H1 (cell line): ENCODE measurements around the gene FAM193B. TPM values are rescaled to one million over a fixed set of nuclear protein-coding genes. Genes with fewer than 3 reads are reported as not detected.

Experiments used
- CTCF ChIA-PET: fragments of 300-600 bp; sonication (Branson Sonifier 250); formaldehyde crosslinking; loops from one replicate; lab custom pipeline; 2021; ENCODE audit not compliant: partially characterized antibody; lab: Charles Lee
- POLR2A ChIA-PET: fragments of 300-600 bp; sonication (Branson Sonifier 250); formaldehyde crosslinking; loops from one replicate; lab custom pipeline; 2021; ENCODE audit warnings: inconsistent platforms; ENCODE audit not compliant: partially characterized antibody; lab: Charles Lee
- DNase-seq, 2 experiments: peaks; one replicate each; pipeline versions ENCODE4 v3.0.0 to v3.0.0-alpha.2; 2010 to 2022; ENCODE audit warnings: low spot score in 2 of 2, low read depth in 1 of 2, mixed read lengths in 1 of 2
- FAIRE-seq: peaks from 2 replicates; lab custom pipeline; 2011; peaks lifted over from hg19 to GRCh38; lab: Jason Lieb, UNC
- H2AFZ ChIP-seq: 2 replicates; pipeline ENCODE4 v1.8.1; 2012; ENCODE audit warnings: low read length, inconsistent platforms
- H2AK5ac ChIP-seq: 2 replicates; pipeline ENCODE4 v1.6.1; 2013; ENCODE audit warnings: low read depth, low read length
- H2BK120ac ChIP-seq: replicated peaks from 2 replicates; pipeline ENCODE3; 2013; ENCODE audit warnings: low read depth, low read length, inconsistent platforms
- H2BK12ac ChIP-seq: 2 replicates; pipeline ENCODE4 v1.6.1; 2013; ENCODE audit warnings: low read depth, low read length
- H2BK15ac ChIP-seq: 2 replicates; pipeline ENCODE4 v1.6.1; 2013; ENCODE audit warnings: low read length
- H2BK20ac ChIP-seq: 2 replicates; pipeline ENCODE4 v1.6.1; 2013; ENCODE audit warnings: low read length
- H2BK5ac ChIP-seq: 2 replicates; pipeline ENCODE4 v1.6.1; 2013; ENCODE audit warnings: low read depth, low read length
- H3K14ac ChIP-seq: 2 replicates; pipeline ENCODE4 v1.6.1; 2013; ENCODE audit warnings: inconsistent platforms; ENCODE audit not compliant: insufficient read length
- H3K18ac ChIP-seq: 2 replicates; pipeline ENCODE4 v1.6.1; 2013; ENCODE audit warnings: low read length; ENCODE audit errors: extremely low read depth
- H3K23ac ChIP-seq: 2 replicates; pipeline ENCODE4 v1.6.1; 2013; ENCODE audit warnings: inconsistent platforms; ENCODE audit not compliant: insufficient read length
- H3K23me2 ChIP-seq: 2 replicates; pipeline ENCODE4 v1.6.1; 2013; ENCODE audit warnings: low read depth, low read length
- H3K27ac ChIP-seq: 2 replicates; pipeline ENCODE4 v1.6.1; 2011; ENCODE audit warnings: low read depth, low read length, inconsistent platforms
- H3K27me3 ChIP-seq, 4 experiments: replicated peaks in 1 of 4; 1 replicate in 1 of 4; 2 replicates in 3 of 4; pipeline versions ENCODE4 v1.6.1 to v1.8.1; 2011 to 2013; ENCODE audit warnings: low read length in 3 of 4, mild to moderate bottlenecking in 3 of 4, inconsistent platforms in 2 of 4, mixed read lengths in 2 of 4, moderate library complexity in 1 of 4; ENCODE audit not compliant: control insufficient read depth in 3 of 4, insufficient read depth in 3 of 4; ENCODE audit errors: extremely low read depth in 1 of 4
- H3K36me3 ChIP-seq, 4 experiments: 2 replicates each; pipeline versions ENCODE4 v1.6.1 to v1.8.1; 2011 to 2013; ENCODE audit warnings: mild to moderate bottlenecking in 4 of 4, low read length in 3 of 4, moderate library complexity in 2 of 4, control low read depth in 1 of 4, inconsistent platforms in 1 of 4; ENCODE audit not compliant: insufficient read depth in 4 of 4, control insufficient read depth in 2 of 4
- H3K4ac ChIP-seq: replicated peaks from 2 replicates; pipeline ENCODE3; 2013; ENCODE audit warnings: low read length, low read depth, mixed read lengths, inconsistent platforms; ENCODE audit not compliant: insufficient read length
- H3K4me1 ChIP-seq, 4 experiments: replicated peaks in 1 of 4; 1 replicate in 1 of 4; 2 replicates in 3 of 4; pipeline versions ENCODE4 v1.6.1 to v1.8.1; 2011 to 2013; ENCODE audit warnings: low read length in 3 of 4, inconsistent platforms in 2 of 4, mixed read lengths in 1 of 4; ENCODE audit not compliant: insufficient read depth in 4 of 4, control insufficient read depth in 3 of 4
- H3K4me2 ChIP-seq, 2 experiments: 2 replicates each; pipeline versions ENCODE4 v1.6.1 to v1.8.1; 2011 to 2013; ENCODE audit warnings: low read depth in 2 of 2, low read length in 2 of 2, control low read depth in 1 of 2, inconsistent platforms in 1 of 2, mild to moderate bottlenecking in 1 of 2; ENCODE audit not compliant: insufficient read depth in 1 of 2
- H3K4me3 ChIP-seq, 4 experiments: fragments of 200-600, 300-600 bp in 1 of 4; sonication (generic), shearing (Covaris generic), sonication (Bioruptor Twin) in 1 of 4; 2 replicates each; pipeline versions ENCODE4 v1.5.1 to v1.8.1; 2011 to 2016; ENCODE audit warnings: low read length in 4 of 4, low read depth in 3 of 4, control low read depth in 2 of 4, inconsistent platforms in 2 of 4, mild to moderate bottlenecking in 2 of 4, mixed read lengths in 1 of 4, moderate library complexity in 1 of 4; ENCODE audit not compliant: insufficient read depth in 2 of 4; ENCODE audit errors: extremely low read depth in 1 of 4
- H3K56ac ChIP-seq: replicated peaks from 2 replicates; pipeline ENCODE3; 2013; ENCODE audit warnings: low read depth, mild to moderate bottlenecking, mixed read lengths, low read length, inconsistent platforms; ENCODE audit not compliant: insufficient read length
- H3K79me1 ChIP-seq: 2 replicates; pipeline ENCODE4 v1.6.1; 2013; ENCODE audit warnings: low read depth, low read length, control low read depth
- H3K79me2 ChIP-seq, 2 experiments: 2 replicates each; pipeline versions ENCODE4 v1.6.1 to v1.8.1; 2012 to 2013; ENCODE audit warnings: low read length in 2 of 2, mild to moderate bottlenecking in 2 of 2, inconsistent platforms in 1 of 2; ENCODE audit not compliant: insufficient read depth in 2 of 2, control insufficient read depth in 1 of 2
- H3K9ac ChIP-seq, 4 experiments: replicated peaks in 1 of 4; 1 replicate in 1 of 4; 2 replicates in 3 of 4; pipeline versions ENCODE4 v1.6.1 to v1.8.1; 2011 to 2013; ENCODE audit warnings: low read depth in 3 of 4, low read length in 3 of 4, control low read depth in 2 of 4, mild to moderate bottlenecking in 2 of 4, moderate library complexity in 2 of 4, inconsistent platforms in 1 of 4; ENCODE audit errors: extremely low read depth in 1 of 4
- H3K9me3 ChIP-seq, 2 experiments: 2 replicates each; pipeline versions ENCODE4 v1.6.1 to v1.8.1; 2012 to 2013; ENCODE audit warnings: mild to moderate bottlenecking in 2 of 2, moderate library complexity in 2 of 2, control low read depth in 1 of 2, inconsistent platforms in 1 of 2, low read depth in 1 of 2, low read length in 1 of 2, mixed read lengths in 1 of 2; ENCODE audit not compliant: insufficient read depth in 2 of 2
- H4K20me1 ChIP-seq, 2 experiments: replicated peaks in 1 of 2; 2 replicates each; pipeline versions ENCODE3 to v1.8.1; 2011 to 2013; ENCODE audit warnings: inconsistent platforms in 2 of 2, low read length in 2 of 2, mild to moderate bottlenecking in 1 of 2; ENCODE audit not compliant: insufficient read depth in 2 of 2, control insufficient read depth in 1 of 2
- H4K5ac ChIP-seq: 2 replicates; pipeline ENCODE4 v1.6.1; 2013; ENCODE audit warnings: low read length, low read depth, mixed read lengths, inconsistent platforms; ENCODE audit not compliant: insufficient read length
- H4K8ac ChIP-seq: 2 replicates; pipeline ENCODE4 v1.8.0; 2013; ENCODE audit warnings: mild to moderate bottlenecking, moderate library complexity, low read length, inconsistent platforms; ENCODE audit not compliant: insufficient read depth; ENCODE audit errors: extremely low read depth
- H4K91ac ChIP-seq: replicated peaks from 2 replicates; pipeline ENCODE3; 2013; ENCODE audit warnings: low read length, mixed read lengths, inconsistent platforms; ENCODE audit not compliant: insufficient read length
- WGBS, 2 experiments: shearing (Covaris generic) in 1 of 2; methylation state at CpG; one replicate each; pipeline versions ENCODE4 v1.1.6 to v1.1.7; 2013 to 2015; ENCODE audit warnings: low lambda C conversion rate in 2 of 2, mixed read lengths in 2 of 2, inconsistent platforms in 1 of 2, low coverage in 1 of 2, missing lambda C conversion rate in 1 of 2; ENCODE audit not compliant: insufficient replicate concordance in 2 of 2, insufficient coverage in 1 of 2, insufficient read length in 1 of 2; ENCODE audit errors: extremely low coverage in 1 of 2, missing lambda C conversion rate in 1 of 2; 5-methylcytosine and 5-hydroxymethylcytosine counted together
- polyA plus RNA-seq, 7 experiments: library from polyadenylated mRNA; depleted of rRNA in 3 of 7; stranded (reverse) in 5 of 7; unstranded in 2 of 7; fragments of >200 nt in 5 of 7; fragments of 200-250 nt in 2 of 7; gene quantifications; 1 replicate in 5 of 7; 2 replicates in 1 of 7; 4 replicates in 1 of 7; pipeline versions ENCODE4 v1.2.1 to v1.2.3, GENCODE V29; 2011 to 2013; ENCODE audit warnings: missing spikeins in 2 of 7, mixed read lengths in 2 of 7
- total RNA-seq: library from RNA; stranded (reverse); fragmentation: NEBNext Ultra II Directional; extraction: Animal tissue kit (Norgen Biotek cat#: 25700); gene quantifications from 2 replicates; pipeline ENCODE4 v1.2.1, GENCODE V29; 2021
- TF ChIP-seq, protein P1 (sequence below), 3 experiments: IDR thresholded peaks; 1 replicate in 2 of 3; 2 replicates in 1 of 3; pipeline versions ENCODE4 v1.5.1 to v1.6.1; 2011; ENCODE audit warnings: low read length in 3 of 3, mild to moderate bottlenecking in 3 of 3, inconsistent platforms in 2 of 3, low read depth in 1 of 3, moderate library complexity in 1 of 3; ENCODE audit not compliant: insufficient read depth in 1 of 3; ENCODE audit errors: control extremely low read depth in 1 of 3

The FAM193B gene
- total and polyA plus RNA-seq, 2 of the 8 experiments (the other 6 are each of a cell fraction or from before 2014, with no cell fraction given) = 49.9 to 69.8 TPM

DNA sequence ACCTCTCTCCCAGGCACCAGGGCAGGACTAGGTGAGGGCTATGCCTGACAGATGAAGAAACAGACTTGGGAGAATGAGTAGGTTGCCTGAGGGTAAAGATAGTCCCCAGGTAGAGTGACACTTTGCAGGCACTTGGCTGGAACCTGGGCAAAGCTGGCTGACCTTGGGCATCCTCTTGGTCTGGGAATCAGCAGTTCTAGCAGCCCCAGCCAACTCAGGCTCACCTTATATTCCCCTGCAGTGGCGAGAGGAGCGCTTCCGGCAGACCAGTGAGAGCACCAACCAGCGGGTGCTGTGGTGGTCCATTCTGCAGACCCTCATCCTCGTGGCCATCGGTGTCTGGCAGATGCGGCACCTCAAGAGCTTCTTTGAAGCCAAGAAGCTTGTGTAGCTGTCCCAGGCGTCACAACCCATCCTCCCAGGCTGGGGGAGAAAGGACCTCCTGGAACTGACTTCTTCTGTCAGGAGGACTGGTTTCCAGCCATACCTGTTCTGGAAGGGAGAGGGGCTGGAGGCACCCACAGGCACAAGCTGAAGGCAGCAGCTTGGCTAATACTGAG, 40.7 kb upstream of the FAM193B start:
- H3K4ac ChIP-seq = no peak overlapping the region
- H2AFZ ChIP-seq = no peak overlapping the region
- H2BK15ac ChIP-seq = no peak overlapping the region
- no peaks in the 10 kb centered on the region for H3K9me3 ChIP-seq
- no peak overlapping the region for H3K27ac ChIP-seq
- H2BK12ac ChIP-seq = no peak overlapping the region
- peaks cover 4% of the 10 kb centered on the region; the same call in 1 of the 2 replicates for H3K23me2 ChIP-seq
- H3K23ac ChIP-seq = no peak overlapping the region
- H3K79me2 ChIP-seq = peaks cover 0 to 4% of the 10 kb centered on the region in 2 experiments; a peak in 1 of 4 replicates
- ChIA-PET CTCF (interaction anchor here (1.2 to 3.2 kb wide), 2 partner anchors 13 to 225 kb away, joined by 4 to 14 read pairs; no protein-coding TSS in a partner anchor), POLR2A (interaction anchor here (1.4 to 1.7 kb wide), 2 partner anchors 36 to 99 kb away, joined by 3 to 5 read pairs; no protein-coding TSS in a partner anchor)
- no peak overlapping the region for H4K5ac ChIP-seq
- H2BK5ac ChIP-seq = no peak overlapping the region
- H2BK120ac ChIP-seq = no peak overlapping the region
- 95% methylated on average over 8 of the region's 8 CpGs; no CpG with 5 or more reads in 1 of the 2 experiments for WGBS, 2 experiments
- no peak overlapping the region for H3K14ac ChIP-seq
- DNase-seq (no peak), FAIRE-seq (no peak)
- H4K91ac ChIP-seq = no peak overlapping the region
- H3K4me1 ChIP-seq = no peaks in the 10 kb centered on the region
- no peak overlapping the region for H3K18ac ChIP-seq
- no peak overlapping the region for H4K8ac ChIP-seq
- no peak overlapping the region for H2AK5ac ChIP-seq
- peaks cover 2 to 4% of the 10 kb centered on the region in 2 experiments for H4K20me1 ChIP-seq
- no peaks in the 10 kb centered on the region; the same call in 1 of the 2 replicates for H3K79me1 ChIP-seq
- peaks cover 11 to 32% (median 22%) of the 10 kb centered on the region in 4 experiments; a peak in 6 of 8 replicates for H3K36me3 ChIP-seq
- H3K56ac ChIP-seq = no peak overlapping the region
- H2BK20ac ChIP-seq = no peak overlapping the region
- H3K9ac ChIP-seq = no peak overlapping the region
- H3K27me3 ChIP-seq = no peaks in the 10 kb centered on the region
- H3K4me2 ChIP-seq = no peak overlapping the region
- H3K4me3 ChIP-seq = no peak overlapping the region
- TF ChIP-seq, protein P1, sequence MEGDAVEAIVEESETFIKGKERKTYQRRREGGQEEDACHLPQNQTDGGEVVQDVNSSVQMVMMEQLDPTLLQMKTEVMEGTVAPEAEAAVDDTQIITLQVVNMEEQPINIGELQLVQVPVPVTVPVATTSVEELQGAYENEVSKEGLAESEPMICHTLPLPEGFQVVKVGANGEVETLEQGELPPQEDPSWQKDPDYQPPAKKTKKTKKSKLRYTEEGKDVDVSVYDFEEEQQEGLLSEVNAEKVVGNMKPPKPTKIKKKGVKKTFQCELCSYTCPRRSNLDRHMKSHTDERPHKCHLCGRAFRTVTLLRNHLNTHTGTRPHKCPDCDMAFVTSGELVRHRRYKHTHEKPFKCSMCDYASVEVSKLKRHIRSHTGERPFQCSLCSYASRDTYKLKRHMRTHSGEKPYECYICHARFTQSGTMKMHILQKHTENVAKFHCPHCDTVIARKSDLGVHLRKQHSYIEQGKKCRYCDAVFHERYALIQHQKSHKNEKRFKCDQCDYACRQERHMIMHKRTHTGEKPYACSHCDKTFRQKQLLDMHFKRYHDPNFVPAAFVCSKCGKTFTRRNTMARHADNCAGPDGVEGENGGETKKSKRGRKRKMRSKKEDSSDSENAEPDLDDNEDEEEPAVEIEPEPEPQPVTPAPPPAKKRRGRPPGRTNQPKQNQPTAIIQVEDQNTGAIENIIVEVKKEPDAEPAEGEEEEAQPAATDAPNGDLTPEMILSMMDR (IDR thresholded peaks at IDR 0.05; ENCODE audit: control extremely low read depth in 1 of 3, insufficient read depth in 1 of 3, low read depth in 1 of 3, low read length in 3 of 3) = no peak
